Mucosa of stomach (tissue), 1 donor: Measurements from ENCODE around the gene TPH1.
"Not testable (repeated sequence)": the region's sequence is repeated elsewhere in the genome, so short reads cannot be mapped to it uniquely, and the experiment has no call there.

ENCODE experiments used
- H3K27me3 ChIP-seq: one replicate; pipeline ENCODE4 v1.7.0; 2013; ENCODE audit warnings: mild to moderate bottlenecking, low read length; ENCODE audit not compliant: control insufficient read depth, insufficient read depth
- H3K36me3 ChIP-seq: one replicate; pipeline ENCODE4 v1.7.0; 2013; ENCODE audit warnings: low read length; ENCODE audit not compliant: control insufficient read depth, insufficient read depth
- H3K4me1 ChIP-seq: one replicate; pipeline ENCODE4 v1.7.0; 2013; ENCODE audit warnings: mild to moderate bottlenecking, low read length; ENCODE audit not compliant: control insufficient read depth, insufficient read depth
- H3K4me3 ChIP-seq: one replicate; pipeline ENCODE4 v1.7.0; 2013; ENCODE audit warnings: low read length
- H3K9ac ChIP-seq: one replicate; pipeline ENCODE4 v1.7.0; 2013; ENCODE audit warnings: mild to moderate bottlenecking, low read length, moderate library complexity
- H3K9me3 ChIP-seq: one replicate; pipeline ENCODE4 v1.7.0; 2013; ENCODE audit warnings: mild to moderate bottlenecking, low read length, moderate library complexity; ENCODE audit not compliant: control insufficient read depth
- donor health status: Pancreatic carcinoma.

Gene TPH1

GRCh38 chr11:18000128-18000527, 45.9 kb downstream of the TPH1 start:
- H3K36me3 ChIP-seq, H3K4me1 ChIP-seq, H3K4me3 ChIP-seq, H3K9ac ChIP-seq, H3K27me3 ChIP-seq, H3K9me3 ChIP-seq: not testable (repeated sequence)
